GOT3 (cell line): ENCODE data around the gene SLIT1.
"Not testable (repeated sequence)": the region's sequence is repeated elsewhere in the genome, so short reads cannot be mapped to it uniquely, and the experiment has no call there.

Experiments
- DNase-seq: peaks from one replicate; lab custom pipeline; 2025; ENCODE audit warnings: mixed read lengths; lab: John Stamatoyannopoulos, UW

SLIT1 gene

DNA sequence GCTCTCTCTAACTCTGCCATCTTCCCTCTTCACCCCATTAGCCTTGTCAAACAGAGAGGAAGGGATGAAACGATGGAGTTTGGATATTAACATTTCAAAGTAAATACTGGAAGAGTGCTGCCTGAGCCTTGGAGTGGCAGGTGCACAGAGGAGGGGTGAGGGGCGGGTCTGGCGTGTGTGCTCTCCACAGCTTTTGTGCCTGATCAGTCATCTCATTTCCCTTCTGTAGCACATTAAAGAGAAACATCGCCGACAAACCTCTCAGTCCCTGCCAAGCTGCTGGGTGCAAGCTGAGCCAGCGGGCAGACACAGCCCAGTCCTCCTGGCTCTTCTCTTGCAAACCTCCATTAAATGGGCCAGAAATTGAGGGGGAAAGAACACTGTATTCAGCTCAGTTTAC, 76.2 kb downstream of the SLIT1 start:
- DNase-seq: no peak

DNA sequence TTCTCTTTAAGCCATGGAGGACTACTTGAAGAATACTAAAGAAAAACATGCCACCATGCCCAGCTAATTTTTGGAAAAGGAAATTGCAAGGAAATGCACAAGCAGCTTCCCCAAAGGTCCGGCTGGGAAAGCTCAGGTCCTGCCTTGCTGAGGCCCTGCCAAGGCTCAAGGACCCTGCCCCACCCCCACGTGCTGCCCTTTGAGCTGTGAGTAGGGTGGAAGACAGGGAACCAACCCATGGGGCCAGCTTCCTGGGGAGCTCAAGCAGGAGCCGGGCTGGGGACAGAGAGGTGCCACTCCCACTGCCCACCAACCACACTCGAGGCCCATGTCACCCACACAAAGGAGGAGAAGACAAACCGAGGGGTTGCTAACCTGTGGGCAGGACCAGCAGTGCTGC, 78.2 kb downstream of the SLIT1 start:
- DNase-seq: no peak

DNA sequence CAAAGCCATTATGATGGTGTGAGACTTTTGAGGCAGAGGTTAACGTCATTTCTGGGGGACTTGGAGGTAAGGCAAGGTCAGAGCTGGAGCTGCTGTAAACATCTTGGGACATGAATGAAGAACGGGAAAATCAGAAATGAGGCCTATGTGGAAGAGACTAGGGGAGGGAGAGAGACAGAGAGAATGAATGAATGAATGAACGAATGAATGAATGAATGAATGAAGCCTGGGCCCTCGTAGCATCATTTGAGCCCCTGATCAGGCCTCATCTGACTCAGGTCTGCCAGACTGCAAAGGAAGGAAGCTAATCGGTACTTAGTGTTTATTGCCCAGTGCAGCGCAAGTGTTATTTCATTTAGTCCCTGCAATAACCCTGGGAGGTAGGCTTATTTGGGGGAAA, 79.6 kb downstream of the SLIT1 start:
- no peak for DNase-seq

DNA sequence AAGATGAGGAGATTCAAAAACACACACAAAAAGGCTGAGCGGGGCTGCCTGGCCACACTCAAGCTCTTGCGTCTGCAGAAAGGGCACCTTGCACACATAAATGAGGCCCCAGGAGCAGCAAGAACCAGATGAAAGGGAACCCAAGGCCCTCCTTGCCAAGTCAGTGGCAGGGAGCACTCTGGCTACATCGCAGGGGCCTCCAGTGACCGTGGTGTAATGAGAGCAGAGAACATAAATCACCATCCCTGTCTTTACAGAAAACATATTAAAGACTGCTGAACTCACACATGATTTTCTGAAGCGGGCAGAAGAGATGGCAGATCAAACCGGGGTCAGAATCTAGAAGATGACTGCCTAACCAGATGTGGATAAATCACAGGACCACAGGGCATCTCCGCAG, 80.5 kb downstream of the SLIT1 start:
- no peak for DNase-seq

DNA sequence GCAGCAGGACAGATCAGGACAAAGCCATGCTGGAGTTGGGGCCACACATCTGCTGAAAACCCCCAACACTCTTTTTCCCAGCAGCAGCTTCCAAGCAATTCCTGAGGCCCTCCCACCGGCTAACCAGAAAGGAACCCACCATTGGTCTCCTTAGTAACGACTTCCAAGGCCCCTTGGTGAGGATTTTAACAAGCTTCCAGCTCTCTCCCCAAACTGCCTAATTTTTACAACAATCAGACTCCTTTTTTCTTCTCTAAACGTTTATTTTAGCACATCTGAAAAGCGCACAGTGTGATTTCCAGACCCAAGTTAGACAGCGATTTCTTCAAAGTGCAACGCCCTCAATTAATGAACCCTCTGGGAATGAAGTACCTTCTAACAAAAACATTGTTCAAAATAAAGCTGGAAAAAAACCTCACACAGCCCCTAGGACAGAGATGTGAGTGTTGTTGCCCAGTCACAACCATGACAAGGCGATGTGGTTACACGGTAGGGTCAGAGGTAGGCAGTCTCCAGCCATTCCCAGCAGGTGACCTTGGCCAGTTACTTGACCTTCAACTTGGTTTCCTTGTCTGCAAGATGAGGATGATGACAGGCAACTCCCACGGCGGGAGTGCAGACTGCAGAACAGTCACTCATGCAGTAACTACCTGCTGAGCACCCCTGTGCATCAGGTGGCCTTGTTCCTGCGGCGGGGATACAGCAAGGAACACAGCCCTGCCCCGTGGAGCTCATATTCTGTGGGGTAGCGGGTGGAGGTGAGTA, 82.3 kb downstream of the SLIT1 start:
- DNase-seq: no peak

DNA sequence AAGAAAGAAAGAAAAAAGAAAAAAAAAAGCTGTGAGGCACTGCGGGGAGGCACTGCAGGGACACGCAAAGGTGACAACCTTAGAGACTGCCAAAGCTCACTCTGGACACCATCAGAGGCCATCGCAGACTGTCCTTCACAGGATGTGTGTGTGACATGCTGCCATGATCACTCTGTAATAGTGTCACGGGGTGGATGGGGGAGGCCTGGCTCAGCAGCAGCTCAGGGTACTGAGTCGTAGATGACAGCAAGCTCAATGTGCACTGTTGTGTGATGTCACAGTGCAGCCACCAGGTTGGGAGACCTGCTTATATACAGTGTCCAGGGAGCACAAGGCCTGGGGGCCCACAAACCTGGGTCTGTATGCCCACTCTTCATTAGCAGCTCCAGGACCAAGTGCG, 83.3 kb downstream of the SLIT1 start:
- DNase-seq: no peak

DNA sequence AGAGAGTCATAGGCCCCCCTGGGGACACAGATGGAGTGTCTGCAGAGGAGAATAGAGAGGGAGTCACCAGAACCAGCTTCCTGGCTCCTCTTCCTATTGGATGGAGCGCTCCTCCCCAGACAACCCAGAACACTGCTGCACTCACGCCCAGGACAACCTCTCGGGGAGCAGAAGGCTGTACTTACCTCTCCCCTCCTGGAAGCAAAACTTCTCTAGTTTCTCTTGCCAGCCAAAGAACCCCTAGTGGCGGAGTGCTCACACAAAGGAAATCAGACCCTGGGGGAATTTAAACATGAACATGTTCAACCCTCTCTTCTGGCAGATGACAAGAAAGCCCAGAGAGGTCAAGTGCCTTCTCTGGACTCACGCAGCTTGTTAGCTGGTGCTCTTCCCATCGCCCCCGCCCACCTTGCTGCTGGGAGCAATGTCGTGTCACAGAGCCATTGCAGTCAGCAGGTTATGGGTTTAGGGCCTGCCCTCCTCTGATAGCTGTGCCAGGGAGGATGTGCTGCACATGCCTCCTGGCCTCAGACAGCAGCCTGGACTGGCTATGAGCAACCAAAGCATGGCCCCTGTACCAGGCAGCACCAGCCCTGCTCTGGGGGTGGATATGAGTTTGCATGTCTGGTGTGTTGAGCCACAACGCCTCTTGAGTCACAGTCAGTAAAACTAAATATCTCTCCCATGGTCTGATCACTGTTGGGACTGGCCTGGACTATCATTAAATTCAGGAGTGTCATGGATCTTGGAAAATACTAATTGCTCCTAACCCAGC, 84.4 kb downstream of the SLIT1 start:
- DNase-seq: no peak

DNA sequence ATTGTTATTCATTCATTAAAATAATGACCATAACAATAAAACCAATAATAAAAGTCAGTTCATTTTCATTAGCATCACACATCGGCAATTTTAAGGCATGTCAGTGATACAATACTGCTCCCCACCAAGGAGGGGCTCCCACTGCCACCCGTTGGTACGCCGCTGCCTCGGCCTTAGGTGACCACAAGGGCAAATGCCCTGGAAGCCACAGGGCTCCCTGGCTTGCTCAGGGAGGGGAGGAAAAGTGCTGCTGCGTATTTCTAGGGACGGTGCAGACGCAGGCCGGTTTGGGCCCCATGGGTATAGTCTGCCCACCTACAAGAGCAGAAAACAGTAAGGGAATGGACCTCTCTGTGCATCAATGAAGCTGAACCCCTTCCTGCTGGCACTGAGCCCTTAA, 85.1 kb downstream of the SLIT1 start:
- no peak for DNase-seq

DNA sequence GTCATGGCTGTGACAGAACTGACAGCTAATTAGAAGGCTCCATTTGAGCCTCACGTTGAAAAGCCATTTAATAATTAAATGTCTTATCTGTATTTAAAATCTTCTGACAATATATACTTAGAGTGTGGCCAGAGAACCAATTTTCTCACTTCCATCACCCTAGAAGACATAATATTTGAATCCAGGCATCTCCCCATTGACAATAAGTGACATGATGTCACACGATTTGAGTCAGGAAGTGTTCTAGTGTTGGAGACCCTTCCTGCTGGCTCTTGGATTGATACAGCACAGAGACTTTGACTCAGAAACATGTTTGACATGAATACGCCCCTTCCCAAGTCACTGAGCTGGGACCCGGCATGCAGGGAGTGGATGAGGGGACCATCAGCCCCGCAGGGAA, 85.9 kb downstream of the SLIT1 start:
- no peak for DNase-seq

DNA sequence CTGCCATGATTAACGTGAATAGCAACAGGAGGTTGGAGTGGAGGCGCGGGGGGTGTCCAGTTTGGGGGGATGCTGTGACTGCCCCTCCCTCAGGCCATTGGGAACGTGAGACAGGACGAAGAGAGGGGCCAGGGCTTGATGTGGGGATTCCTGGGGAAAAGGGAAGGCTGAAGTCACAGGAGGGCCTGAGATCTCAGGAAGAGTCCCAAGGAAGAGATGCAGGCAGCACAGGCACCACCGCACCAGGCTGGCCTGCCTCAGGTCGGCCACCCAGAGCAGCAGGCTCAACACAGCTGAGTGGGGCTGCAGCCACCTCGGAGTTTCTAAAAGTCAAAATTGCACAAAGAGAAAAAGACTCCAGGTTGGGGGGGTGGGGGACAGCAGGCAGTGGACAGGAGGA, 86.7 kb downstream of the SLIT1 start:
- no peak for DNase-seq

DNA sequence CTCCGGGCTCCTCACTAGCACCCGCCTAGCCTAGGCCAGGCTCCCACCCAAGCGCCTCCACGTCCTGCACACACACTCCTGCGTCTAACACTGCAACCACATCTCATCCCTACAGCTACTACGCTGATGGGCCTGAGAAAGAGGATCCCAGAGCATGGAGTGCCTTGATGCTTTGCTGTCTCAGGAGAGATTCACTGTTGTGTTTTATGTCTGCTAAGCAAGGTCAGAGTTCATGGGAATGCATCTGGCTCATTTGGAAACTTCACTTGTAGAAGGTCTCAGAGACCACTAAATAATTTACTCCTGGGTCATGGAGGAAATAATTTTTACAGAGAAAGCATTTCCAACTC, 88.7 kb downstream of the SLIT1 start:
- DNase-seq: no peak

DNA sequence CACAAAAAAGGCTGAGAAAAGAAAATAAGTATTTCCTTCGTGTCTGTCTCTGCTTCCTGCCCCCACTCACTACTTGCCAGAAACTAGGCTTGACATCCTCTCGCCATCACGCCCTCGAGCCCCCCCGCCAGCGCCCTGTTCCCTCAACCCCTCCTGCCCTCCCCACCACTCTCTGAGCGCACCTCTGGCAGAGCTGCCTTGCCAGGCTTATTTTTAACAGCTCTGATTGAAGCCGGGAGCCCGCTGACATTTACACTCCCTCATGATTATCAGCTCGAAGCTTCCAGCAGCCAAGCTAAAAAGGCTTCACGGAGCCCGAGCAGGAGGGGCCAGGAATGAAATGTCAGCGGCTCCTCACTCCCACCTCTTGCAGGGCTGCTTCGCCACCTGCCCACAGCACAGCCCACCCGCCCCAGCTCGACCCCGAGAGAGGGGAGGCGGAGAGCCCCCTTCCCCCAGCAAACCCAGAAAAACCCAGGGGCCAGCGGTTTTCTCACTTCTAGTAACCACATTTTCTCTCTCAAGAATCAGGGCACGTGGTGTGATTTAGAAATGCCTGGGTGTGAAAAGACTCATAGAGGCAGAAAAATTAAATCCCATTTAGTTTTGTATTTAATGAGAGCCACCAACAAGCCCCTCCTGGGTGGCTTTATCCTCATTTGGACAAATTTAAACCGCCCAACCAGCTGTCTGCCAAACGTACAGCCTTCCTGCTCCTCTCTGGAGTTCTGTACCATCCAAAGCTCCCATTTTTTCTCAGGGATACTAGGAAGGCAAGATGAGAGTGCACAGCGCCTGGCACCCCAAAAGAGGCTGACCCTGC, 89.3 kb downstream of the SLIT1 start:
- DNase-seq: no peak

DNA sequence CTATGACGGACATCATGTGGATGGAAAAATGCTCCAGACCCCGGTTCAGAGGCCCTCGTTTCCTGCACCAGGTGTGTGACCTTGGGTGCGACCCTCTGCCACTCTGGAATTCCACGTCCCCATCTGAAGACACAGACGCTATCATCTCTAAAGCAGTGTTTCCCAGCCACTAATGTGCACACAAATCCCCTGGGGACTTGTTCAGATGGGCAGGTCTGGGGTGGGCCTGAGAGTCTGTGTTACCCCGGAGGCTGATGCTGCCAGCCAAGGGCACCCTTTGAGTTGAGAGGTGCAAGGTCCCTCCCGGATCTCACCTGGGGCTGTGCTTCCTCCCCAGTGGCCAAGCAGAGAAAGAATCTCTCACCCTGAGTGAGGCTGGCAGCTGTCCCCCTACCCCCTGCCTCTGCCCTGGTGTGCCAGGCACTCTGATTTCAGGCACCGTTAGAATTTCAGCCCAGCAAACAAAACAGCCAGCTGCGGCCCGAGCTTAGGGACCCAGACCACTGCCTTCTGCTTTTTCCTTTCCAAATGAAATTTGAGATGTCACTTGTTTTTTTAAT, 90.0 kb downstream of the SLIT1 start:
- DNase-seq: no peak

DNA sequence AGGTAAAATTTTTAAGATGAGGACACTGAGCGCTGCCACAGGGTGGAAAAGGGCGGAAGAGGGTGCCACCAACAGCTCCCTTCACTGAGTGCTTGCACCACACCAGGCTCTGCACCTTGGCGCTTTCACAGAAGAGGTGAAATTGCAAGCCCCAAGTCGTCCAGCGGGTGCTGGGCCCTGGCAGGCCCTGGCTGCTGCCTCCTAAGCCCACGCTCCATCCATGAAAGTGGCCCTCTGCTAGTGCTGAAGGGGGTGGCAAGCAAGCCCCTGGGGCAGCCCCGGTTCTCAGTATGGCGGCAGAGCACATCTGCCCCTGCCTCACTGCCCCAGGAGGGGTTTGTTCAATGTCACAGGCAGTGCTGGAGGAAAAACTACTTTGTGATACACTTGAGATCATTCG, 95.1 kb downstream of the SLIT1 start:
- no peak for DNase-seq

DNA sequence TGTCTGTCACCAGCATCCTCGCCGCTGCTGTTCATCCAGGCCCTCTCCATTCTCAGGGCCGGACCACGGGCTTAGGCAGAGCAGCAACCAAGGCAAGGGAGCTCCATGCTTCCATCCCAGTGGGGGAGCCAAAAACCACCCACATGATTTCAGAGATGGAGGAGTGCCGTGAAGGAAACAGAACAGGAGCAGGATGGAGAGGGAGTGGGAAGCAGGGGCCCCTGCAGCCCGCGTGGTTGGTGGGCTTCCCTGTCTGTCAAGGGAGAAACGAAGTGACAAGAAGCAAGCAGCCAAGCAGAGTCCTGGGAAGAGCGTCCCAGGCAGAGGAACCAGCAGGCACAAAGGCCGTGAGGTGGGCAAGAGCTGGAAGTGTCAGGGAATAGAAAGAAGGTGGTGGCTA, 95.7 kb downstream of the SLIT1 start:
- no peak for DNase-seq

DNA sequence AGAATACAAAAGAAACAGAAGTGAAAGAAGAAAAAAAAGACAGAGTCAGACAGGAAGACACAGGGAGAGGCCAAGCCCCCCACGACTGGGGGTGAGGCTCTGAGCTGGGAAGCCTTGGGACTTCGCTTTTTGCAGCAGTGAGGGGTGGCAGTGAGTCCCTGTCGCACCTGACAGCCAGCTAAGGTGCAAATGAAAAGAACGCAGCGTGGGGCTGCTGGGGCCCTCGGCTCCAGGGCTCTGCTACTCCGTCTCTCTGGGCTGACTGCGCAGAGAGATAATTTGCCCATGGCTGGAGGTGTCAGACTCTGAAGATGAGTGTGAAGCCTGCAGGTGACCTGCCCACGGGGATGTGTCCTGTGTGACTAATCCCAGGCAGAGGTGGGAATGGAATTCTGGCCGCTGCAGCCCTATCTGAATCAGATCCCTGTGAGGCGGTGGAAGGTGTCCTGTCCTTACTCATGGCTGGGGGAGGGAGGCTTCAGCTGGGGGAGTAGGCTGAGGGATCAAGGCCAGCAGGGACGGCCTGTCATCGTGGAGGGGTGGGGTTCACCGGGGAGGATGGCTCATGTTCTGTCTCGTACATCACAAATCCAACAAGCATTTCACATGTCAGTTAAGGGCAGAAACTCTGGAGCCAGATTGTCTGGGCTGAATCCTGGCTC, 96.4 kb downstream of the SLIT1 start:
- no peak for DNase-seq

DNA sequence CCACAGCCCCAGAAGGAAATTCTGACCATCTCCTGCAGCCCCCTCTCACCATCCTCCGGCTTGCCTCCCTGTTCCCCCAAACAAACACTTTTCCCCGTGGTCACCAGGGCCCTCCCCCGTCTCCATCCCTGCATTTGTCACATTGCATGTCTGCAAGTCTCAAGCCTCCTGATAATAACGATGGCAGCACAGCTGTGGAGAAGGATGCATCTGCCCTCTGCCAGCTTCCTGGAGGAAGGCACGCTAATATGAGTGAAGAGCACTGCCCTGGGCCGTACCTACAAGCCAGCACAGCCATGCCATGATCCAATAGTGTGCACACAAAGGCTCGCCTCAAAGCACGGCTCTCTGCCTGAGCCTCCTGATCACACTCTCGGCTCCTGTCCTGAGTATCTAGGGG, 98.5 kb downstream of the SLIT1 start:
- DNase-seq: no peak

DNA sequence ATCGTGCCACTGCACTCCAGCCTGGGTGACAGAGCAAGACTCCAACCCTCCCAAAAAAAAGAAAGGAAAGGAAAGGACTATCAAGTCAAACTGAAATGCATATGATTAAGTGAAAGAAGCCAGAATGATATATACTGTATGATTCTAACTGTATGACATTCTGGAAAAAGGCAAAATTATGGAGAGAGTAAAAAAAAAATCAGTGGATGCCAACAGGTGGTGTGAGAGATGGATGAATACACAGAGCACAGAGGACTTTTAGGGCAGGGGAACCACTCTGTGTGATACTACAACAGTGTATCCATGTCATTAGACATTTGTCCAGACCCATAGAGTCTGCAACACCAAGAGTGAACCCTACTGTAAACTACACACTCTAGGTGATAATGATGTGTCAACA, 99.2 kb downstream of the SLIT1 start:
- no peak for DNase-seq

DNA sequence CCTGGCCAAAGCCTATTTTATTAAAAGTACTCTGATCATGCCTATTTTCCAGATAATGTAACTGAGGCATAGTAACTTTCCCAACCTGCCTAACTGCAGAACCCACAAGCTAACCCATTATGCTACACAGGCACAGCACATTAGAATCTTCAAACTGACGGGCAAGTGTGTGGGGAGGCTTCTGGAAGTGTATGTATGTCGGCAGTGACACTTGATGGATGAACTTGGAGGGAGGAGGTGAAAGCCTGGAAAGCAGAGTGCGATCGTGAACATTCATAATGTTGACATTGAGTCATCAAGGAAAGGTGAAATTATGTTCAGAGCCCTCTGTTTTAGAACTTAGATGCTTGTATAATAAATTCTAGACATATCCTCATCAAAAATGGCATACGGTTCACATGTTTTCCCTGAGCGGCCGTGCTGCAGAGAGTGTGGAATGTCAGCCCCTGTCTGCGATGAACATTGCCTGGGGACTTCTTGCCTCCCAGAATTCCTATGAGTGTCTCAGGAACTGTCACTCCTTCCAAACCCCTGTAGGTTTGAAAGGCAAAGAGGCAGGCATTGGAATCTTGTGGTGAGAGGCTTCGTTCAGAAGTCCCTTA, 102.4 kb downstream of the SLIT1 start:
- no peak for DNase-seq

DNA sequence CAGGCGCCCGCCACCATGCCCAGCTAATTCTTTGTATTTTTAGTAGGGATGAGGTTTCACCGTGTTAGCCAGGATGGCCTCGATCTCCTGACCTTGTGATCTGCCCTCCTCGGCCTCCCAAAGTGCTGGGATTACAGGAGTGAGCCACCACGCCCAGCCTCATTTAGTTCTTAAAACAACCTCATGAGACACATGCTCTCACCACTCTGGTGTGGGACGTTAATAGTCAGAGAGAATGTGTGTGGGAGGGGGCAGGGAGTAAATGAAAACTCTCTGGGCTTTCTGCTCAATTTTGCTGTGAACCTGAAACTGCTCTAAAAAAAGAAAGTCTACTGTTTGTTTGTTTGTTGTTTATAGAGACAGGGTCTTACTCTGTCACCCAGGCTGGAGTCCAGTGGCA, 103.2 kb downstream of the SLIT1 start:
- DNase-seq: not testable (repeated sequence)

DNA sequence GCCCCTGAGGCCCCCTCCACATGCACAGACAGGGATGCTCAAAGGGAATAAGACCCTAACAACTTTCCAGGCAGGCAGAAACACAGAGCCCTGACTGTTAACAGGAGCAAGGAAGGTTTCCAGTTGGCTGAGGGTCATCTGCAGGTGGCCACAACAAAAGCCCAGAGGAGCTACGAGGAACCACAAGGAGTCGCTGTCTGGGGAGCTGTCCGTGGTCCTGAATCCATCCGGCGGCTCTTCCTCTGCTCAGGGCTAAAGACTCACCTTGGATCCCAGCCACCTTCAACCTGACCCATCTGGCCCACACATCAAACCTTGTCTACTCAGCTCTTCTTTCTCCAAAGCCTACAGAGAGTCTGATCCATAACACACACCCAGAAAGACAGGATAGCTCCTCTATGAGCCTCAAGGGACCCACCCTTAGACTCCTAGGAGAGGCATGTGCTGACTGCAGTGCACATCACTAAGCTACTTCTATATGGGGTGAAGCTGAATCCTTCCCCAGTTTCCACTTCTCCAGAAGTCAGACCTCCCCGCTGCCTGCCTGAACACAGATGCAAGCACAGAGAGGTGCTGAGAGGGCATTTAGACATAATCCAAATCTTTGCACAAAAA, 104.0 kb downstream of the SLIT1 start:
- no peak for DNase-seq
